ENCODE results near the gene MFN2. TPM values are rescaled to one million over a fixed set of nuclear protein-coding genes. Genes with fewer than 3 reads are reported as not detected.

The MFN2 gene
- total RNA-seq, 1 experiment from 2014 or later: 72.6 TPM

DNA sequence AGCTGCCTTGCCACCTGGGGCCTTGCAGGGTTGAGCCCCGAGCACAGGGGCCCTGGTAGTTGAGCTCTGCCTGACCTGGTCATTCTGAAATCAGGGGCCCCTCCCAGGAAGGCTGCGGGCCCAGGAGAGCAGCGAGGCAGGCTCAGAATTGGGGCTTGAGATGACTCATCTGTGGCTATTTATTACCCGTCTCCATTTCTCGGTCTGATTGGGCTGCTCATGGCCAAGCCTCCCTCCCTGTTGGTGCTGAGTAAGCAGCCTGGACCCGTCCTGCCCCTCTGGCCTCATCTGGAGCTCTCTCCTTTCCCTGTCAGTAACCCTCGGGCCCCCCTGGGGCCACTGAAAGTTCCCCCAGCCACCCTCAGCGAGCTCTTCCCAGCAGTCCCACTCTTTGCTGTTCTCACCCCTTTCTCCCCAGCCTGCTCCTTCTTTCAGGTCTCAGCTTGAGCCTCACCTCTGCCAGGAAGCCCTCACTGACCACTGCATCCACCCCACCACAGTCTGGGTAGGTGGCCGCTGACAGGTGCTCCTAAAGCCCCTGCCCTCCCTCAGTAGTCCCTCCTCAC, 71.8 kb downstream of the MFN2 start:
- Histone ChIP-seq H3K79me2 (ENCODE audit: low read depth) (no peaks in the 10 kb centered on the region), H3K4me1 (replicated peaks; ENCODE audit: insufficient read depth) (peaks cover 7% of the 10 kb centered on the region; the same call in 1 of the 2 replicates), H3K9me3 (ENCODE audit: insufficient read depth, low read depth) (no peaks in the 10 kb centered on the region), H3K36me3 (ENCODE audit: low read depth) (no peaks in the 10 kb centered on the region), H3K9me2 (ENCODE audit: insufficient read depth) (no peaks in the 10 kb centered on the region), H3K27me3 (ENCODE audit: insufficient read depth, low read depth) (no peaks in the 10 kb centered on the region), H4K20me1 (ENCODE audit: insufficient read depth) (no peaks in the 10 kb centered on the region), H3K4me2 (peak overlapping the region; percentile 62), H3K27ac (no peak overlapping the region), H2AFZ (no peak overlapping the region), H3K4me3 (no peak overlapping the region), H3F3A (ENCODE audit: insufficient read depth, low read depth) (no peaks in the 10 kb centered on the region)
- intact Hi-C loops (cut with micrococcal nuclease; ENCODE audit: unreplicated experiment): no loop called here
- TF ChIP-seq EZH2 (IDR thresholded peaks at IDR 0.05; ENCODE audit: low read depth): no peak
- TF ChIP-seq, protein P1, sequence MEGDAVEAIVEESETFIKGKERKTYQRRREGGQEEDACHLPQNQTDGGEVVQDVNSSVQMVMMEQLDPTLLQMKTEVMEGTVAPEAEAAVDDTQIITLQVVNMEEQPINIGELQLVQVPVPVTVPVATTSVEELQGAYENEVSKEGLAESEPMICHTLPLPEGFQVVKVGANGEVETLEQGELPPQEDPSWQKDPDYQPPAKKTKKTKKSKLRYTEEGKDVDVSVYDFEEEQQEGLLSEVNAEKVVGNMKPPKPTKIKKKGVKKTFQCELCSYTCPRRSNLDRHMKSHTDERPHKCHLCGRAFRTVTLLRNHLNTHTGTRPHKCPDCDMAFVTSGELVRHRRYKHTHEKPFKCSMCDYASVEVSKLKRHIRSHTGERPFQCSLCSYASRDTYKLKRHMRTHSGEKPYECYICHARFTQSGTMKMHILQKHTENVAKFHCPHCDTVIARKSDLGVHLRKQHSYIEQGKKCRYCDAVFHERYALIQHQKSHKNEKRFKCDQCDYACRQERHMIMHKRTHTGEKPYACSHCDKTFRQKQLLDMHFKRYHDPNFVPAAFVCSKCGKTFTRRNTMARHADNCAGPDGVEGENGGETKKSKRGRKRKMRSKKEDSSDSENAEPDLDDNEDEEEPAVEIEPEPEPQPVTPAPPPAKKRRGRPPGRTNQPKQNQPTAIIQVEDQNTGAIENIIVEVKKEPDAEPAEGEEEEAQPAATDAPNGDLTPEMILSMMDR (conservative IDR thresholded peaks at IDR 0.05): no peak
- DNase-seq: peak; percentile 61 to 73
- CTCF ChIA-PET: no interaction called here
- BruUV-seq (replicated peaks): no TSS peak
- POLR2A ChIA-PET (ENCODE audit: unreplicated experiment): interaction anchor here (0.5 to 0.7 kb wide), 2 partner anchors 144 to 362 kb away, joined by 3 to 5 read pairs; no protein-coding TSS in a partner anchor

DNA sequence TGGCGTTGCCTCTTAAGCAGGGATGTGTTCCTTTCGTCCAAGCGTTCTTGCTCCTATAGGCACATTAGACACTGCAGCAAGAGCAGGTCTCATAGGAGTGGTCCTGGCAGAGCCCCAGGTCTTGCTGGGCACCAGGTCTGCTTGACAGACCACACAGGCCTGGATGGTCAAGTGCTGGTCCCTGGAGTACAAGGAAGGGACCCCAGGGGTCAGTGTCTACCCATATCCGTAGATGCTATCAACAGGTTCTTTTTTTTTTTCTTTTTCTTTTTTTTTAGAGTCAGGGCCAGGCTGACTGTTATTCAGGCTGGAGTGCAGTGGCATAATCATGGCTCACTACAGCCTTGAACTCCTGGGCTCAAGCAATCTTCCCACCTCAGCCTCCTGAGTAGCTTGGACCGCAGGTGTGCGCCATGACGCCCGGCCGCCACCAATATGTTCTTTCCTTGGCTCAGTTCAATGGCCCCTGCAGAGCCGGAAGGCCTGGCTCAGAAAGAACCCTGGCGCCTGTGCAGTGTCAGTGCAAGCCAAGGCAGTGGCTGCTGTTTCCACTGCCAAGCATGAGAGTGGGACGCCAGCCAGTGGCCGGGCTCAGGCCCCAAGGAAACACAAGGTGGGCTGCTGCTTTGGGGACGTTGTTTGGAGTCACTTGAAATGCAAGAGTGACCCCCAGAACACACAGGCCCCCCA, 72.9 kb downstream of the MFN2 start:
- Histone ChIP-seq H3K4me2 (no peak overlapping the region), H3K27ac (no peak overlapping the region), H3K27me3 (ENCODE audit: insufficient read depth, low read depth) (no peaks in the 10 kb centered on the region), H4K20me1 (ENCODE audit: insufficient read depth) (no peaks in the 10 kb centered on the region), H3F3A (ENCODE audit: insufficient read depth, low read depth) (no peaks in the 10 kb centered on the region), H3K4me3 (no peak overlapping the region), H3K79me2 (ENCODE audit: low read depth) (no peaks in the 10 kb centered on the region), H3K9me2 (ENCODE audit: insufficient read depth) (no peaks in the 10 kb centered on the region), H3K9me3 (ENCODE audit: insufficient read depth, low read depth) (no peaks in the 10 kb centered on the region), H2AFZ (no peak overlapping the region), H3K4me1 (replicated peaks; ENCODE audit: insufficient read depth) (peaks cover 7% of the 10 kb centered on the region; the same call in 1 of the 2 replicates), H3K36me3 (ENCODE audit: low read depth) (no peaks in the 10 kb centered on the region)
- BruUV-seq (replicated peaks): no TSS peak
- TF ChIP-seq, protein P1 (conservative IDR thresholded peaks at IDR 0.05): no peak
- TF ChIP-seq EZH2 (IDR thresholded peaks at IDR 0.05; ENCODE audit: low read depth): no peak
- CTCF ChIA-PET: no interaction called here
- intact Hi-C loops (cut with micrococcal nuclease; ENCODE audit: unreplicated experiment): no loop called here
- no peak for DNase-seq
- POLR2A ChIA-PET (ENCODE audit: unreplicated experiment): no interaction called here

DNA sequence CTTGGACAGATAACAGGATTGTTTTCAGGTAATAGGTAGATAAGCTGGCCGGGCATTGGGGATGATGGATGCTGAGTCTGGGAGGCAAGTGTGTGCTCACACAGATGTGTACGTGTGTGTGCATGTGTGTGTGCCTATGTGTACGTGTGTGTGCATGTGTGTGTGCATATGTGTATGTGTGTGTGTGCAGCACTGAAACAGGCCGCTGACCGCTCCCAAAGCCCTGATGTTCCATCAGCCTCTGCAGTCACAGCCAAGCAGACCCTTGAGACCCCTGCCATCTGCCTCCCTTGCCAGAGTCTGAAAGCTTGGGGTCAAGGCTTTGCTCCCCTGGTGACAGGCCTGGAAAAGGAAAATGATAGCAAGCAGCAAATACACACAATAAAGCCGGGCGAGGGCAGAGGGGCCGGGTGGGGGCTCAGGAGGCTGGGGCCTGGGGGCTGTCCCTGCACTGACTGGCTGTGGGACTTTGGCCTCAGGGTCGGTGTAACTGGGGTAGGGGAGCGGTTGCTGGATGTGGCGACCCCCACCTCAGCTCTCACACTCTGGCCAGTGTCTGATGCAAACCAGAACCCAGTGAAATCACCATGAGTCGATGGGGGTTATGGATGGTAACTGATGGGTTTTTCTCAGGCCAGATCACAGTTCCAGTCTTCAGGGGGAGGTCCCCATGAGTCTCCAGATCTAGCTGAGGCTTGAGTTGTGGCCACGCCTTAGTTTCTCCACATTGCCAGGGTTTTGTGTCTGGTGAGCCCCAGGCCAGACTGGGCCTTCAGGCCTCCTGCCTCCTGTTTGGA, 73.7 kb downstream of the MFN2 start:
- H4K20me1 ChIP-seq (ENCODE audit: insufficient read depth): no peaks in the 10 kb centered on the region
- ChIA-PET CTCF (no interaction called here), POLR2A (ENCODE audit: unreplicated experiment) (no interaction called here)
- H3K9me3 ChIP-seq (ENCODE audit: insufficient read depth, low read depth): no peaks in the 10 kb centered on the region
- no peak overlapping the region for H3K4me3 ChIP-seq
- no peaks in the 10 kb centered on the region for H3F3A ChIP-seq (ENCODE audit: insufficient read depth, low read depth)
- DNase-seq: no peak
- no peak overlapping the region for H3K27ac ChIP-seq
- no peaks in the 10 kb centered on the region for H3K79me2 ChIP-seq (ENCODE audit: low read depth)
- BruUV-seq (replicated peaks): no TSS peak
- TF ChIP-seq EZH2 (IDR thresholded peaks at IDR 0.05; ENCODE audit: low read depth): no peak
- TF ChIP-seq, protein P1 (conservative IDR thresholded peaks at IDR 0.05): no peak
- H2AFZ ChIP-seq: no peak overlapping the region
- no peak overlapping the region for H3K4me2 ChIP-seq
- no peaks in the 10 kb centered on the region for H3K27me3 ChIP-seq (ENCODE audit: insufficient read depth, low read depth)
- H3K9me2 ChIP-seq (ENCODE audit: insufficient read depth): no peaks in the 10 kb centered on the region
- H3K36me3 ChIP-seq (ENCODE audit: low read depth): no peaks in the 10 kb centered on the region
- H3K4me1 ChIP-seq (replicated peaks; ENCODE audit: insufficient read depth): peaks cover 7% of the 10 kb centered on the region; the same call in 1 of the 2 replicates
- intact Hi-C loops (cut with micrococcal nuclease; ENCODE audit: unreplicated experiment): no loop called here
